Stomach (tissue), 8 donors: ENCODE measurements around the gene SRP72. TPM values are rescaled to one million over a fixed set of nuclear protein-coding genes. Genes with fewer than 3 reads are reported as not detected.

Source experiments
- polyA plus RNA-seq, 3 donors: library from polyadenylated mRNA; stranded (reverse); fragments of 200-250 nt; gene quantifications; one replicate each; pipeline ENCODE4 v1.2.3, GENCODE V29; 2013
- total RNA-seq, 5 donors: library from RNA; depleted of rRNA; stranded (reverse); fragments of >200 nt; gene quantifications; one replicate each; pipeline versions ENCODE4 v1.1.0 to v1.2.3, GENCODE V29; 2014 to 2016
- donor health status: healthy with polysubstance abuse.
- donor health status: Bipolar disorder and iron deficiency.
- donor health status: healthy.

The SRP72 gene
- total and polyA plus RNA-seq, 8 donors: 28.4 to 63.7 (median 37.4) TPM

Other genes with a start within 250 kb of the SRP72 start
- gene AASDH, start 80.1 kb upstream of the SRP72 start, total RNA-seq: 10 to 100 TPM in 4 of 5 donors, 1 to 10 TPM in 1; 5.2 to 58.0 (median 16.2) TPM
- 1 to 10 TPM; 2.8 to 3.5 (median 2.9) TPM for gene AASDH, start 80.1 kb upstream of the SRP72 start, polyA plus RNA-seq
- gene PPAT, start 32.0 kb upstream of the SRP72 start, total RNA-seq: 10 to 100 TPM in 1 of 5 donors, 1 to 10 TPM in 3, not detected in 1; 1.3 to 13.6 (median 7.3) TPM
- gene PPAT, start 32.0 kb upstream of the SRP72 start, polyA plus RNA-seq: 1 to 10 TPM; 2.4 to 3.2 (median 2.9) TPM
- 10 to 100 TPM in 2 of 5 donors, 1 to 10 TPM in 3; 2.3 to 27.2 (median 8.9) TPM for gene PAICS, start 31.4 kb upstream of the SRP72 start, total RNA-seq
- 10 to 100 TPM; 17.3 to 32.8 (median 21.3) TPM for gene PAICS, start 31.4 kb upstream of the SRP72 start, polyA plus RNA-seq
- gene ARL9, start 38.2 kb downstream of the SRP72 start, total RNA-seq: under 1 TPM in 1 of 5 donors, not detected in 4; 0.55 TPM
- under 1 TPM in 2 of 3 donors, not detected in 1; 0.25 to 0.50 TPM for gene ARL9, start 38.2 kb downstream of the SRP72 start, polyA plus RNA-seq
- gene HOPX, start 213.7 kb downstream of the SRP72 start, total RNA-seq: 10 to 100 TPM in 3 of 5 donors, 1 to 10 TPM in 1, not detected in 1; 1.2 to 48.2 (median 18.5) TPM
- 10 to 100 TPM; 60.2 to 79.1 (median 65.8) TPM for gene HOPX, start 213.7 kb downstream of the SRP72 start, polyA plus RNA-seq